ENCODE data around the gene STPG4.

- TF ChIP-seq, protein P1, sequence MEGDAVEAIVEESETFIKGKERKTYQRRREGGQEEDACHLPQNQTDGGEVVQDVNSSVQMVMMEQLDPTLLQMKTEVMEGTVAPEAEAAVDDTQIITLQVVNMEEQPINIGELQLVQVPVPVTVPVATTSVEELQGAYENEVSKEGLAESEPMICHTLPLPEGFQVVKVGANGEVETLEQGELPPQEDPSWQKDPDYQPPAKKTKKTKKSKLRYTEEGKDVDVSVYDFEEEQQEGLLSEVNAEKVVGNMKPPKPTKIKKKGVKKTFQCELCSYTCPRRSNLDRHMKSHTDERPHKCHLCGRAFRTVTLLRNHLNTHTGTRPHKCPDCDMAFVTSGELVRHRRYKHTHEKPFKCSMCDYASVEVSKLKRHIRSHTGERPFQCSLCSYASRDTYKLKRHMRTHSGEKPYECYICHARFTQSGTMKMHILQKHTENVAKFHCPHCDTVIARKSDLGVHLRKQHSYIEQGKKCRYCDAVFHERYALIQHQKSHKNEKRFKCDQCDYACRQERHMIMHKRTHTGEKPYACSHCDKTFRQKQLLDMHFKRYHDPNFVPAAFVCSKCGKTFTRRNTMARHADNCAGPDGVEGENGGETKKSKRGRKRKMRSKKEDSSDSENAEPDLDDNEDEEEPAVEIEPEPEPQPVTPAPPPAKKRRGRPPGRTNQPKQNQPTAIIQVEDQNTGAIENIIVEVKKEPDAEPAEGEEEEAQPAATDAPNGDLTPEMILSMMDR (IDR thresholded peaks at IDR 0.05; ENCODE audit: insufficient read depth, low read depth, low read length) = no peak
- TF ChIP-seq EZH2 (IDR thresholded peaks at IDR 0.05; ENCODE audit: insufficient read depth, low read length) = no peak
These were observed 71.6 kb downstream of the STPG4 start for GRCh38 chr2:47083485-47083884.

Measured in astrocyte (in vitro differentiated cells and primary cell).